ENCODE measurements around the gene TREH.

- TF ChIP-seq CTCF (conservative IDR thresholded peaks at IDR 0.05; ENCODE audit: low read depth, low read length) (no peak), EZH2 (IDR thresholded peaks at IDR 0.05; ENCODE audit: borderline replicate concordance, low read depth, low read length, poor library complexity, severe bottlenecking) (no peak)
These were observed 40.7 kb downstream of the TREH start for GRCh38 chr11:118638726-118639125.

Measured in A673 (cell line).